Nephron (organoid): ENCODE data around the gene HEATR9.
"Not testable (repeated sequence)": the region's sequence is repeated elsewhere in the genome, so short reads cannot be mapped to it uniquely, and the experiment has no call there.

Source experiments
- H3K27ac Mint-ChIP-seq, 3 experiments: 2 replicates each; pipeline ENCODE4 v1.8.0; 2020; ENCODE audit warnings: mixed read lengths in 3 of 3, mild to moderate bottlenecking in 2 of 3, moderate library complexity in 1 of 3
- H3K27me3 Mint-ChIP-seq: 2 replicates; pipeline ENCODE4 v1.8.0; 2021; ENCODE audit warnings: low read depth, mild to moderate bottlenecking, moderate library complexity, mixed read lengths
- H3K36me3 Mint-ChIP-seq: 2 replicates; pipeline ENCODE4 v1.8.0; 2020; ENCODE audit warnings: low read depth, mixed read lengths
- H3K4me1 Mint-ChIP-seq: 2 replicates; pipeline ENCODE4 v1.8.0; 2020; ENCODE audit warnings: mixed read lengths
- H3K4me3 Mint-ChIP-seq, 3 experiments: 2 replicates each; pipeline ENCODE4 v1.8.0; 2020; ENCODE audit warnings: mild to moderate bottlenecking in 3 of 3, mixed read lengths in 3 of 3, moderate library complexity in 2 of 3
- H3K9me3 Mint-ChIP-seq: 2 replicates; pipeline ENCODE4 v1.8.0; 2020; ENCODE audit warnings: mixed read lengths
- TF ChIP-seq, protein P1 (sequence below), 3 experiments: fragments of 200-600 bp; sonication (generic); IDR thresholded peaks; one replicate each; pipeline ENCODE4 v1.5.0; 2021; ENCODE audit warnings: antibody characterized with exemption in 3 of 3; ENCODE audit not compliant: unreplicated experiment in 3 of 3

Gene HEATR9

DNA sequence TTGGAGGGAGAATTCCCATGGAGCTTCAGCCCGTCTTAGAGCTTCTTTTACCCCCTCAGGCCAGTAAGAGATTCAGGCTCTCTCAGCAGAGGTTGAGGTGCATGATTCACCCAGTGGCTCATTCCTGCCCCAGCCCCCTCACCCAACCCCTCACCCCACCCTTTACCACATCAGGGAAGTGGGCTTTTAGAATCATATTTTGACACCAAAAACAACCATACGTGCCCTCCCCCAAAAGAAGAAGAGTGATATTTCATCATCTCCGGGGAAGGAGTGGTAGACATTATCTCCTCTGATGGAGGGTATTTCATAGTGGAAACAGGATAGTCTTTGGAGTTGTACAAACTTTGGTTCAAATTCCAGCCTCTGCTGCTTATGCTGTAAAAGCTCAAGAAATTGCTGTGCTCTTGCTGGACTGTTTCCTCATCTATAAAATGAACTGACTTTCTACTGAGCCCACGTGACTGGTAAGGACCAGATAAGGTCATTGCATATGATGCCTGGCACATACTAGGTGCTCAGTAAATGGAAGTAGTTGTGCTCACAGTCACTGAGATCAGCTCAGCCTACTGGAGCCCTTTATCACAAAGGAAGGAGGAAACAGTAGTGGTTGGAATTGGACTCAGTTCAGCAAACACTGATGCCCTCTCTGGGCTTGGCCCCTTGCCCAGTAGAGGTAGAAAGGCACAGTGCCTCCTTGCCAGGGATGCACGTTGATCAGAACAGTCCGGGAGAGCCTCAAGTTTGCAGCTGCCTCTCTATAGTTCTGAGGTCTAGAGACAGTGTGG is 29.8 kb upstream of the HEATR9 start:
- TF ChIP-seq, protein P1, sequence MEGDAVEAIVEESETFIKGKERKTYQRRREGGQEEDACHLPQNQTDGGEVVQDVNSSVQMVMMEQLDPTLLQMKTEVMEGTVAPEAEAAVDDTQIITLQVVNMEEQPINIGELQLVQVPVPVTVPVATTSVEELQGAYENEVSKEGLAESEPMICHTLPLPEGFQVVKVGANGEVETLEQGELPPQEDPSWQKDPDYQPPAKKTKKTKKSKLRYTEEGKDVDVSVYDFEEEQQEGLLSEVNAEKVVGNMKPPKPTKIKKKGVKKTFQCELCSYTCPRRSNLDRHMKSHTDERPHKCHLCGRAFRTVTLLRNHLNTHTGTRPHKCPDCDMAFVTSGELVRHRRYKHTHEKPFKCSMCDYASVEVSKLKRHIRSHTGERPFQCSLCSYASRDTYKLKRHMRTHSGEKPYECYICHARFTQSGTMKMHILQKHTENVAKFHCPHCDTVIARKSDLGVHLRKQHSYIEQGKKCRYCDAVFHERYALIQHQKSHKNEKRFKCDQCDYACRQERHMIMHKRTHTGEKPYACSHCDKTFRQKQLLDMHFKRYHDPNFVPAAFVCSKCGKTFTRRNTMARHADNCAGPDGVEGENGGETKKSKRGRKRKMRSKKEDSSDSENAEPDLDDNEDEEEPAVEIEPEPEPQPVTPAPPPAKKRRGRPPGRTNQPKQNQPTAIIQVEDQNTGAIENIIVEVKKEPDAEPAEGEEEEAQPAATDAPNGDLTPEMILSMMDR (IDR thresholded peaks at IDR 0.05; ENCODE audit: unreplicated experiment in 3 of 3): no peak
- H3K27me3 Mint-ChIP-seq: peaks cover 3% of the 10 kb centered on the region
- H3K27ac Mint-ChIP-seq: peak overlapping the region in 1 of 3 experiments; percentile 60
- H3K4me1 Mint-ChIP-seq: peaks cover 42% of the 10 kb centered on the region
- no peaks in the 10 kb centered on the region for H3K36me3 Mint-ChIP-seq
- no peaks in the 10 kb centered on the region for H3K9me3 Mint-ChIP-seq
- no peak overlapping the region for H3K4me3 Mint-ChIP-seq

GRCh38 chr17:35897772-35898171 is 29.1 kb upstream of the HEATR9 start:
- Mint-ChIP-seq H3K27ac (peak overlapping the region in 1 of 3 experiments; percentile 25), H3K4me1 (peaks cover 35% of the 10 kb centered on the region)
- not testable (repeated sequence) for H3K27me3 Mint-ChIP-seq, H3K4me3 Mint-ChIP-seq, H3K36me3 Mint-ChIP-seq, H3K9me3 Mint-ChIP-seq

- Mint-ChIP-seq H3K4me1 (peaks cover 33% of the 10 kb centered on the region), H3K9me3 (no peaks in the 10 kb centered on the region), H3K27me3 (no peaks in the 10 kb centered on the region), H3K36me3 (no peaks in the 10 kb centered on the region), H3K4me3 (no peak overlapping the region), H3K27ac (peak overlapping the region in 1 of 3 experiments; percentile 28)
- TF ChIP-seq, protein P1 (IDR thresholded peaks at IDR 0.05; ENCODE audit: unreplicated experiment in 3 of 3): no peak
Measured at GRCh38 chr17:35895636-35896587, 27.2 kb upstream of the HEATR9 start.

- Mint-ChIP-seq H3K36me3 (no peaks in the 10 kb centered on the region), H3K27ac (no peak overlapping the region), H3K4me3 (no peak overlapping the region), H3K4me1 (peaks cover 31% of the 10 kb centered on the region), H3K27me3 (no peaks in the 10 kb centered on the region), H3K9me3 (no peaks in the 10 kb centered on the region)
- TF ChIP-seq, protein P1 (IDR thresholded peaks at IDR 0.05; ENCODE audit: unreplicated experiment in 3 of 3): no peak
Measured at GRCh38 chr17:35894206-35894605, 25.5 kb upstream of the HEATR9 start.

GRCh38 chr17:35893751-35894150 is 25.1 kb upstream of the HEATR9 start:
- Mint-ChIP-seq H3K4me1 (peaks cover 36% of the 10 kb centered on the region), H3K27ac (no peak overlapping the region), H3K9me3 (no peaks in the 10 kb centered on the region), H3K4me3 (no peak overlapping the region), H3K27me3 (no peaks in the 10 kb centered on the region), H3K36me3 (no peaks in the 10 kb centered on the region)
- TF ChIP-seq, protein P1 (IDR thresholded peaks at IDR 0.05; ENCODE audit: unreplicated experiment in 3 of 3): no peak
